Stimulated activated CD4-positive, alpha-beta T cell treated with anti-CD3 and anti-CD28 coated beads, Interleukin-1b, Interleukin-23, amount 100 ng/mL, for 48 hours (primary cell): Measurements from ENCODE around the gene WIPF2.

Experiments used
- DNase-seq: peaks from one replicate; pipeline ENCODE4 v3.0.0-alpha.2; 2020

The WIPF2 gene

DNA sequence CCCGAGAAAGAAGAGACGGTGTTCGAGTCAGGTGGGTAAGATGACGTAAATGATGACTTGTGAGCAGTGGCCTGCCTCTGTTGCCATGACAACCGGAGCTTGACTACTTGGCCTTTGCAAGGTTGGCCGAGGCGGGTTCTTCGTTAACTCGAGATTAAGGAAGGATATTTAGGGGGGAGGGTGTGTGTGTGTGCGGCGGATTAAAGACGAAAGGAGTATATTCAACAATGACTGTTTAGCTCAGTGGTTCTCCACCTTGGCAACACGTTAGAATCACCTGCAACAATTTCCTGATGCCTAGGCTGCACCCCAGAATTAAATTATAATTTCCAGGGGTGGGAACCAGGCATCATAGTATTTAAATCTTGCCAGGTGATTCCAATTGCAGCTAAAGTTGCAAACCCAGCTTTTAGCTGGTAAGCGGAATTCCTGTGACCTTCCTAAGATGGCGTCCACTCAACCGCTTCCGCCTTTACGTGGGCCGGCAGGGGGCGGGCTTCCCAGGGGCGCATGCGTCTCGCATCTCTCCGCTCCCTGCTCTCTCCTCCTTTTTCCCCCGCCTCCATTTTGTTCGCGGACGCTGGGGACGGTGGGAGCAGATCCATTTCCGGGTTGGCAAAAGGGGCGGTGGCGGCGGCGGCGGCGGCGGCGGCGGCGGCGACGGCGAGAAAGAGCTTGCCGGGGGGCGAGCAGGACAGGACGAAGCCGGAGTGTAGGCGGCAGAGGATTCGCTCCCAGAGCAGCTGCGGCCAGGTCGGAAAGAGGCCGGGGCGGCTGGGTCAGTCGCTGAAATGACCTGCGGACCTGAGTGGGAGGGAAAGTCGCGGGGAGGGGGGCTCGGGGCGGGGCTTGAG lies at the start of gene WIPF2:
TSS of gene WIPF2 (plus strand) at position 565 of the 854 bp plus-strand sequence. CDS start 37,156 bp downstream, outside the sequence.
- peak; percentile 98 for DNase-seq

DNA sequence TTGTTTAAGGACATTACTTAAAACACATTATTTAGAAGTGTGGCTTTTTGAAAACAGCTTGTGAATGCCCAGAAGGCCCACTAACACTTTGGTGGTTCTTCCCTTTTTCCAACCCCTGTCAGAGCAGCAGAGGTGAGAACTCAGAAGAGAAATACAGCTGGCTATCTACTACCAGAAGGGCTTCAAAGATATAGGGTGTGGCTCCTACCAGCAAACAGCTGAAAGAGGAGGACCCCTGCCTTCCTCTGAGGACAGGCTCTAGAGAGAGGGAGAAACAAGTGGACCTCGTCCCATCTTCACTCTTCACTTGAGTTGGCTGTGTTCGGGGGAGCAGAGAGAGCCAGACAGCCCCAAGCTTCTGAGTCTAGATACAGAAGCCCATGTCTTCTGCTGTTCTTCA lies 48.8 kb upstream of the WIPF2 start:
- DNase-seq = no peak

- no peak for DNase-seq
These were observed 47.4 kb upstream of the WIPF2 start for GRCh38 chr17:40171750-40172149.

DNA sequence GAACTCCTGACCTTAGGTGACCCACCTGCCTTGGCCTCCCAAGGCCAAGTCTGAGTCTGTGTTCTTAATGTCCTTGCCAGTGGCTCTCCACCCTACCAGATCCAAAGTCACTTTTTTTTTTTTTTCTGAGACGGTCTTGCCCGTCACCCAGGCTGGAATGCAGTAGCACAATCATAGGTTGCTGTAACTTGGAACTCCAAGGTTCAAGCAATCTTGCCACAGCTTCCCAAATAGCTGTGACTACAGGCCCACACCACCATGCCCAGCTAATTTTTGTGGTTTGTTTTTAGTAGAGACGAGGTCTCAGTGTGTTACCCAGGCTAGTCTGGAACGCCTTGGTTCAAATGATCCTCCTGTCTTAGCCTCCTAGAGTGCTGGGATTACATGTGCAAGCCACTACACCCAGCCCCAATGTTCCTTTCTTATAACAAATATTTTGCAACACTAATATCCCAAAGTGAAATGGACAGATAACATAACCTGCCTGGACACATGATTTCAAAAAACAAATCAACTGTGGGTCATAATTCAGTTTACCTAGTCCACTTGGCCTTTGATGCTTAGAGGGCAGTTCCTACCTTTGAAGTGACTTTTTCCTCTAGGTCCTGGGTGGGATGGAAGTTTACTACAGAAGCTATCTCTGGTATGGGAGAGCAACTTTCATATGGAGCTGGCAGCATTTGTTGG lies 45.9 kb upstream of the WIPF2 start:
- DNase-seq = no peak

DNA sequence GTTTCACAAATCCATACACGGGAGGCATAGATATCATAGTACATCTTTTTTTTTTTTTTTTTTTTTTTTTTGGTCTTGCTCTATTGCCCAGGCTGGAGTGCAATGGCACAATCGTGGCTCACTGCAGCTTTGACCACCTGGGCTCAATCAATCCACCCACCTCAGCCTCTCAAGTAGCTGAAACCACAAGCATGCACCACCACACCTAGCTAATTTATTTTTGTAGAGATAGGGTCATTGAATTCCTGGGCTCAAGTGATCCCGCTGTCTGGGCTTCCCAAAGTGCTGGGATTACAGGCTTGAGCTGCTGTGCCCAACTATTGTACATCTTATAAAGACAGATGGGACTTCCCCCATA lies 45.3 kb upstream of the WIPF2 start:
- no peak for DNase-seq

GRCh38 chr17:40174514-40174913 lies 44.6 kb upstream of the WIPF2 start:
- no peak for DNase-seq

DNA sequence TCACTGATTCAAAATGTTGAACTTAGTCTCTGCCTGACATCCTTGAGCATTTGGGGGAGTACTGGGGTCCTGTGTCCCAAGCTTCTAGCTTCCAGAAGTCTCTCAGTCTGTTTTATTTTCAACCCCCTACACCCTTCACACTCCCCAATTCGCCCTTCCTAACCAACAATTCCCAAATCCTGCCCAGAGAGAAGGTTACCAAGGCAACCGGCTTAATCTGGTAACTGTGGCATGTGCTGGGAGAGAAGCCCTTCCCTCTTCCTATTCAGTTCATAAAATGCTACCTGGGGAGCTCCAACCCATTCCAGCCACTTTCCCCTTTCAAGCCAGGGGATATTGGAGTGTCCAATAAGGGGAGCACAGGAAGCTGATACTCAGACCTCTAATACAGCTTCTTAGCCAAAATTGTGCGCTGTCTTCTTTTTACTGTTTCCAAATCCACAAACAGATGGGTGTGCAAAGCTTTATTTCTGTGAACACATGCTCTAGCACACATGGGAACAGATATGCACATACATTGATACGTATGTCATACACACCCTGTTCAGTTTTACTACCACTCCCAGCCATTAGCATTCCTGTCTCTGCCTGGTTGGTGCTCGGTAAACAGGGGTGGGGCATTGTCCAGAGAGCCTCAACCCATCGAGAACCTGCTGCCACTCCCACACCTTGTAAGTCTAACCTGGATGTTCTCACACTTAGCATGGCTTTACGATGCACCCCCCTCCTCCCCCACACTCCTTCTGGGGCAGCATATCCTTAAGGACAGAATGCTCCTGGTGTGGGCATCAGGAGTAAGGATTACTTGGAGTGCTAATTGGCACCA lies 43.0 kb upstream of the WIPF2 start:
- DNase-seq = no peak

- DNase-seq = no peak
These were observed 42.4 kb upstream of the WIPF2 start for GRCh38 chr17:40176754-40177110.

- DNase-seq = peak; percentile 85
These were observed 41.7 kb upstream of the WIPF2 start, which contains the start of gene RAPGEFL1 for GRCh38 chr17:40177275-40177874. TSS of gene RAPGEFL1 (plus strand) at chr17:40177470. CDS start at chr17:40177862, 392 bp downstream.

DNA sequence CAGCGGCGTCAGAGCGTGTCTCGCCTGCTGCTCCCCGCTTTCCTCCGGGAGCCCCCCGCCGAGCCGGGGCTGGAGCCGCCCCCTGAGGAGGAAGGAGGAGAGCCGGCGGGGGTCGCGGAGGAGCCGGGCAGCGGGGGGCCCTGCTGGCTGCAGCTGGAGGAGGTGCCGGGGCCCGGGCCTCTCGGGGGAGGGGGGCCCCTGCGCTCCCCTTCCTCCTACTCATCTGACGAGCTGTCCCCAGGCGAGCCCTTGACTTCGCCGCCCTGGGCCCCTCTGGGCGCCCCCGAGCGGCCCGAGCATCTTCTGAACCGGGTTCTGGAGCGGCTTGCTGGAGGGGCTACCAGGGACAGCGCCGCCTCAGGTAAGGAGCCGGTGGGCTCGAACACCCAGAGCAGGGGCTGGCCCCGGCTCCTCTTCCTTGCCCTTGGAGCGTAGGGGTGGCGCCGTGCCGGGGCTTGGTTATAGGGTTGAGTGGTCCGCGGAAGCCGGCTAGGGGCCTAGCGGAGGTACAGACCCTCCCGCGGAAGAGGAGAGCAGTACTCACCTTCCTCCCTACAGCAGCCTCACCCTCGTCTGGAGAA lies 41.0 kb upstream of the WIPF2 start:
- DNase-seq = no peak

DNA sequence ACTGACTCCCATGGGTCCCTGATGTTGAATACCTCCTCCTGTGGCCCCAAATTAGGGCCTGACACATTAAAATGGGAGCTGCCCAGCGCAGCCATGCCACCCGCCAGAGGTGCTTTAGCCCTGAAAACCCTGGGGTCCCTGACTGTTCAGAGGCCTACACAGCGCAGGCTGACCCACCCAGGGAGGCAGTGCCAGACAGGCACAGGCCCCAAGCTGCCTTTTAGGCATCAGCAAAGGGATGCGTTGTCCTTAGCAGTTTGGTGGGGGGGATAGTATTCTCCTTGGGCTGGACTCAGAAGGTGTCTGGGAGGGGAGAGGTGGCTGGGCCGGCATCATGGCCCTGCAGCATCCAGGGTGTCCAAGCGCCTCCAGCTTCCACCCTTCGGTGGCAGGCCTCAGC lies 40.4 kb upstream of the WIPF2 start:
- no peak for DNase-seq

DNA sequence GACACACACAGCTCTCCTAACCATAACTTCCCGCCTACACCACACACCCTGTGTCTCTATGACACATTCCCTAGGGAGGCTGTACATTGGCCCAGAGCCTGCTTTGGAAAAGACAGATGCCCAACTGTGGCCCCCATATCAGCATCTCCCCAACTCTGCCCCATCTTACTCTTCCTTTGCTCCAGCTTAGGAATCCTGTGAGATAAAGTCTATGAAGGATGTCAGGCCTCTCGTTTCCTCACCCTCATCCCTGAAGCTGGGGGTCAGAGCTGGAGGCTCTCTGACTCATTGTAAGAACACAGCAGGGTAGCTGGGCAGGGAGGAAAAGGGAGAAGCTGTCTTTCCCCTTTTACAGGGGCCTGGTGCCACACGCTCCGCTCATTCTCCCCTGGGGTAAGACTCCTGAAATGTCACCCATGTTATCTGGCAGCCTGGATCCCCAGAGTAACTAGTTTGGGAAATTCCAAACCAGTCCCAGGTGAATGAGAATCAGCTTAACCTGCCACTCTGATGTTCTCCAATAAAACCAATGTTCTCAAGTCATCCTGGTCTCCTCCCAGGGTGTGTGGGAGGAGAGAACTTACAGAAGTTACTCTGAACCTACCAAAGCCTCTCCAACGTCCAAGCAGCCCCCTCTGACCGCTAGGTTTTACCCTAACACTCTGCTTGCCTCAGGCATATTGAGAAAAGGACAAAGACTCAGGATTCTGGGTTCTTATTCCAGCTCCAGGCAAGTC lies 39.0 kb upstream of the WIPF2 start:
- DNase-seq = no peak

DNA sequence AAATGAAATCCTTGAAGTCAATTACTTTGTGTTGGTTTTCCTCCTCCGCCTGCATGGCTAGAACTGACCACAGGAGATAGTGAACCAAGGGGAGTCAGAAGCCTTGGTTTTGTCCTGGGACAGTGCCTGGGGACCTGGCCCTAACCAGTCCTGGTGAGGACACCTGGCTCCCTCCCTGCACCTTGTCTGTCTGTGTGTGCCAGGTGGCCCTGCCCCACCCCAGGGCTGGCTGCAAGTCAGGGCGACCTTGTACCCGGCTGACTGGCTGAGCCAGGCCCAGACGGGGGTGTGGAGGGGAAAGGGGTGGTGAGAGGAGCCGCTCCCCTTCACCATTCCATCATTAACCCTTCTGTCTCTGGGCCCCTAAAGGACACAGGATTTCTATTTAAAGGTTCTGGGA lies 38.4 kb upstream of the WIPF2 start:
- no peak for DNase-seq

- DNase-seq = no peak
These were observed 37.9 kb upstream of the WIPF2 start for GRCh38 chr17:40181205-40181604.

DNA sequence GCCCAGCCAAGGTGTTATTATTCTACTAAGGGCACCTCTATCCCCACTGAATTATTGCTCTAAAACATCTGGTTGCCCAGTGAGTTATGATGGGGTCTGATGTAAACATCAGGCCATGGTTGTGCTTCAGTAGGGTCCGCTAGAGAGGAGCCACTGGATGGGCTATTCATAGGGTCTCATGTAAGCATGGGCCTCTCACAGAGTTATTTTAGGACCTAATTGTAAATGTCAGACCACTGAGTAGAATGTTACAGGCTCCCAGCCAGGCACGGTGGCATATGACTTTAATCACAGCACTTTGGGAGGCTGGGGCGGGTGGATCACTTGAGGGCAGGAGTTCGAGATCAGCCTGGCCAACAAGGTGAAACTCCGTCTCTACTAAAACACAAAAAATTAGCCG lies 36.5 kb upstream of the WIPF2 start:
- no peak for DNase-seq

GRCh38 chr17:40187238-40187637 lies 31.9 kb upstream of the WIPF2 start:
- no peak for DNase-seq

- DNase-seq = no peak
These were observed 30.4 kb upstream of the WIPF2 start for GRCh38 chr17:40188694-40189093.

DNA sequence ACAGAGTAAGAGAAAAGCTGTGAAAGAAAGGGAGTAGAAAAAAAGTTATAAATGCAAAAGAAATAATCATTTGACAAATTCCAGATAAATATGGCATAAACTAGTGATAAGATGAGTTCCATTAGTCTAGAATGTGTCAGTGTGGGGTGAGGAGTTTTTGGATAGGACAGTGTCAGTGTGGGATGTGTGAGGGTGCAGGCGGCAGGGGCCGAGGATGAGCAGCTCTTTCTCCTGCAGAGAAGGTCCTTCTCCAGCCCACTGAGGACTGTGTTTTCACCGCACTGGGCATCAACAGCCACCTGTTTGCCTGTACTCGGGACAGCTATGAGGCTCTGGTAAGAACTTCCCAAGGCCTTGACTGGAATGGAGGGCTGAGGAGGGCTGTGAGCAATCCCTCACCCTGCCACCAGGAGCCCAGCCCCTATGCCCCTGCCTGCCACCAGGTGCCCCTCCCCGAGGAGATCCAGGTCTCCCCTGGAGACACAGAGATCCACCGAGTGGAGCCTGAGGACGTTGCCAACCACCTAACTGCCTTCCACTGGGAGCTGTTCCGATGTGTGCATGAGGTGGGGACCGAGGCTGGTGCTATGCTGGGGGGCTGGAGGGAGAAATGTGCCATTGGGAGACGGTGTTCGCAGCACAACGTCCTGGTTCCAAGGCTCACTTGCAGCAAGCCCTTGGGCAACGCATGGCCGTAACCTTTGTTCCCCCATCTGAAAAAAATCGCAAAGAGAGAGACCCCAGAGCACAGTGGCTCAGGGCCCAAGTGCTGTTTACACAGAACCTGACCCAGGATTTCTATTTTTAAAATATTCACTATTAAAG lies 28.7 kb upstream of the WIPF2 start:
- peak; percentile 25 for DNase-seq

GRCh38 chr17:40191237-40192208 lies 27.6 kb upstream of the WIPF2 start:
- peak; percentile 64 for DNase-seq

DNA sequence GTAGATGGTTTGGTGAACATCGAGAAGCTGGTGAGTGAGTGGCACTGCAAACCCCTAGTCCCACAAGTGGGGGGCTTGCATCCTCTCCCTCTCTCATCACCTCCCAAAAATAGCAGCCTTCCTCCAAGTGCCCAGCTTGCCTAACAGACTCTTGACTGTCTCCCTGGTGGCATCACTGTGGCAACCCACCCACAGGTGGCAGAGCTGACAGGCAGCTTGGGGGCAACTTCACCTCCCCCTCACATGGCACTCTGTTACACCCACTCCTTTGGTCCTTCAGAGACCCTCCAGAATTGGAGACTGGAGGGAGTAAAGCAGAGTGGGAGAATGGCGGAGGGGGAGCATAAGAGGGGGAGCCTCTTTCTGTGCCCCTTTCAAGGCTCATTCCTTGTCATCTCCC lies 26.1 kb upstream of the WIPF2 start:
- no peak for DNase-seq
